GM10266 (cell line): Measurements from ENCODE around the gene CYTH4.

Experiments
- DNase-seq: peaks from one replicate; pipeline ENCODE4 v3.0.0; 2012; ENCODE audit errors: extremely low spot score
- CTCF ChIP-seq: IDR thresholded peaks from 2 replicates; pipeline ENCODE4 v1.5.1; 2012; ENCODE audit warnings: mild to moderate bottlenecking, low read depth; ENCODE audit not compliant: control insufficient read depth, insufficient read depth; ENCODE audit errors: missing control alignments

CYTH4 gene

GRCh38 chr22:37329238-37330140, 47.2 kb downstream of the CYTH4 start:
- DNase-seq, result no peak
- TF ChIP-seq CTCF, result no peak

GRCh38 chr22:37330200-37331033, 48.1 kb downstream of the CYTH4 start:
- peak; percentile 81 for DNase-seq
- TF ChIP-seq CTCF, result no peak

GRCh38 chr22:37331034-37331428, 48.7 kb downstream of the CYTH4 start:
- TF ChIP-seq CTCF, result no peak
- no peak for DNase-seq

- DNase-seq, result no peak
Measured at GRCh38 chr22:37331856-37332536, 49.7 kb downstream of the CYTH4 start.

GRCh38 chr22:37333724-37334460, 51.6 kb downstream of the CYTH4 start:
- DNase-seq, result no peak
- TF ChIP-seq CTCF, result no peak

More at GRCh38 chr22:37331856-37332536, 49.7 kb downstream of the CYTH4 start:
- no peak for TF ChIP-seq CTCF

GRCh38 chr22:37334461-37334858, 52.2 kb downstream of the CYTH4 start:
- no peak for TF ChIP-seq CTCF
- DNase-seq, result no peak
